22Rv1 (cell line): ENCODE results near the gene YTHDC1.

ENCODE experiments used
- H3K27ac ChIP-seq: fragments of 450-650 bp; 2 replicates; pipeline ENCODE4 v1.5.1; 2017
- CTCF ChIP-seq: fragments of 450-650 bp; IDR thresholded peaks from 2 replicates; pipeline ENCODE4 v1.5.1; 2017; ENCODE audit warnings: mild to moderate bottlenecking
- ZFX ChIP-seq: fragments of 450-650 bp; IDR thresholded peaks from 2 replicates; pipeline ENCODE4 v1.6.1; 2017; ENCODE audit warnings: antibody characterized with exemption, borderline replicate concordance

Gene YTHDC1

GRCh38 chr4:68358988-68359387 lies 9.1 kb upstream of the YTHDC1 start:
- H3K27ac ChIP-seq = no peak overlapping the region
- TF ChIP-seq ZFX (no peak), CTCF (no peak)

DNA sequence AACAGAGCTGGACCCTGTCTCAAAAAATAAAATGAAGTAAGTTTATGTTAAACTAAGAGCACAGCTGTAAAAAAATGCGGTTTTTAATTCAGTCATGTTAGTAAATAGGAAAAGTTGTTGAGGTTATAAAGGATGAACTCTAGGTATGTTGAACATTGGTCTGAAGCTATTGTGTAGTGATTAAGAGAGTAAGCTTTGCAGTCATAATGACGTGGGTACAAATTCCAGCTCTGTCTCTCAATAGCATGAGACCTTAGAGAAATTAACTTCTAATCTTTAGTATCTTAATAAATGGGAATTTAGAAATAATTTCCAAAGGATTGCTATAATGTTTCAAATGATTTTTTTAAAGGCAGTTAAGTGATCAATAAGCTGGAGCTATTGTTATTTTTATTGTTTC lies 2.9 kb upstream of the YTHDC1 start:
- TF ChIP-seq CTCF (no peak), ZFX (no peak)
- no peak overlapping the region for H3K27ac ChIP-seq

DNA sequence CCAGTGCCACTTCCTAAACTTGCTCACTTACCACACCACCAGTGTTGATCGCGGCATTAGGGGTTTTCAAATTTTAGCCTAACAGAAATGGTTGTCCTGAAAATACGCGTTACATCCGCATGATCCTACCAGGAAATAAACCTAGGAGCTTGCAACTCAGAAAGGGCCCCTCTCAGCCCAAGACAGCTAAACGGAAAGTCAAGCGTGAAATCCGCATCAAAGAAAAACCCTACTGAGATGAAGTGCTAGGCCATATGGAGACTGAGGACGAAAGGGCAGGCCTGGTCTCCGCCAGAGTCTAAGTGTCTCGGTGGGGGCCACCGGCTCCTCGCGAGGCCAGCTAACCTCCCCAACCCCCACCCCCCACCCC lies 626 bp downstream of the YTHDC1 start:
- peak overlapping the region; percentile 88 for H3K27ac ChIP-seq
- no peak for TF ChIP-seq CTCF

- H3K27ac ChIP-seq = peak overlapping the region; percentile 88
- TF ChIP-seq CTCF = no peak
- no peak for TF ChIP-seq ZFX
Observed at GRCh38 chr4:68348577-68348976, 1.3 kb downstream of the YTHDC1 start.

DNA sequence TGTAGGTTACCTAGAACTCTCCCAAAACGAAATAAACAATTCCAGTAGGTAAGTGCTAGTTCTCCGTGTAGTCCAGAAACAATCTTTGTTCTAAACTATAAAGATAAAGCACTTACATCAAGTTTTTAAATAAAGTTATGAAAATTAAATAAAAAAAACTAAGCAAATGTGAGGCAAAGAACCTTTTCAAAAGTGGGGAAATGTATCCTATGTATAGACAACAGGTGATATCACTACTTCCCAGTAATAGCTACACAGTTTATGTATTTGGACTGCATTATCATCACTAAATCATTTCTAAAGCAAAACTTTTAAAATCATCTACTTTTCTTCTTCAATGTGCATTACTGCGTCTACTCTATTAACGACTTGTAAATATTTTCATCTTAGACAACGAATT lies 2.0 kb downstream of the YTHDC1 start:
- TF ChIP-seq CTCF (no peak), ZFX (no peak)
- H3K27ac ChIP-seq = no peak overlapping the region

DNA sequence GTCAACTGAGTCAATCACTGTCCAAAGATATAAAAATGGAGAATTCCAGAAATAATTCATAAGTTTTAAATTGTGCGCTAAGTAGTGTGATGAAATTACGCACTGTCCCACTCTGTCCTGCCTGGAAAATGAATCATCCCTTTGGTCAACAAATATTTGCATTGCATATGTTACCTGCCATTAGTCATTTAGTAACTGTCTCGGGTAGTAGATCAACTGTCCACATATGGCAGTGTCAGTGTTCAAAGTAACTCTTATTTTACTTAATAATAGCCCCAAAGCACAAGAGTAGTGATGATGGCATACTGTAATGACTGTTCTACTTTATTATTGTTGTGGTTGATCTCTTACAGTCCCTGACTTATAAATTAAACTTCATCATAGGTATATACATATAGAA lies 3.4 kb downstream of the YTHDC1 start:
- TF ChIP-seq CTCF (no peak), ZFX (no peak)
- no peak overlapping the region for H3K27ac ChIP-seq

- no peak for TF ChIP-seq ZFX
- no peak for TF ChIP-seq CTCF
- no peak overlapping the region for H3K27ac ChIP-seq
Observed at GRCh38 chr4:68344785-68345184, 5.1 kb downstream of the YTHDC1 start.
